GM23338 (cell line): ENCODE measurements around the gene RAP1GAP.

ENCODE experiments used
- CREB1 ChIP-seq: fragments of 250-450 bp; sonication (Bioruptor Pico); IDR thresholded peaks from 2 replicates; pipeline ENCODE4 v1.5.0; 2020; ENCODE audit warnings: low read depth, mild to moderate bottlenecking, moderate library complexity
- EZH2 ChIP-seq: fragments of 200-600 bp; sonication (generic); IDR thresholded peaks from one replicate; pipeline ENCODE4 v1.8.0; 2017; ENCODE audit warnings: antibody characterized with exemption, mild to moderate bottlenecking, low read depth; ENCODE audit not compliant: unreplicated experiment
- JUNB ChIP-seq: IDR thresholded peaks from one replicate; pipeline ENCODE4 v1.6.1; 2016; ENCODE audit warnings: antibody characterized with exemption; ENCODE audit not compliant: unreplicated experiment
- POLR2AphosphoS5 ChIP-seq: IDR thresholded peaks from 2 replicates; pipeline ENCODE4 v1.6.1; 2016; ENCODE audit warnings: antibody characterized with exemption, low read depth
- ZNF331 ChIP-seq: fragments of 250-450 bp; sonication (Bioruptor Pico); IDR thresholded peaks from 2 replicates; pipeline ENCODE4 v1.5.0; 2020; ENCODE audit warnings: low read depth, mild to moderate bottlenecking, moderate library complexity
- TF ChIP-seq, protein P1 (sequence below), 2 experiments: fragments of 200-600 bp in 1 of 2; sonication (generic) in 1 of 2; conservative IDR thresholded peaks; 2 replicates each; pipeline versions ENCODE4 v1.5.1 to v1.6.1; 2016 to 2017; ENCODE audit warnings: antibody characterized with exemption in 2 of 2, low read depth in 2 of 2, mild to moderate bottlenecking in 2 of 2, moderate library complexity in 1 of 2
- TF ChIP-seq, protein P2 (sequence below): IDR thresholded peaks from 2 replicates; pipeline ENCODE4 v1.6.1; 2016; ENCODE audit warnings: antibody characterized with exemption
- TF ChIP-seq, protein P3 (sequence below): IDR thresholded peaks from one replicate; pipeline ENCODE4 v1.6.1; 2018; ENCODE audit warnings: antibody characterized with exemption; ENCODE audit not compliant: unreplicated experiment

DNA sequence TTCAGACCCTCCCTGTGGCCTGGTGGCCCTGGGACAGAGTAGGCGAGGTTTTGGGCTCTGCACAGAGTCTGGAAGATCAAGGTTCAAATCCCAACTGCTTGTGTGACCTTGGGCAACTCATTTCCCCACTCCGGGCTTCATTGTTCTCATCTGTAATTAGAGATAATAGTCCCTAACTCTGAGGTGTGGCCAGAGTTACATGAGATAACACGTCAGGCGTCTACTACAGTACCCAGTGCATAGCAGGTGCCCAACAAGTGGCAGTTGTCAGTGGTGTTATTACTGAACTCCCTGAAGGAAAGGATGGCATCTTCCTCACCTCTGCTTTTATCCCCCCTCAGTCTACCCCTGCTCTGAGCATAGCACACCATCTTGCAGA, 20.8 kb downstream of the RAP1GAP start:
- TF ChIP-seq, protein P1, sequence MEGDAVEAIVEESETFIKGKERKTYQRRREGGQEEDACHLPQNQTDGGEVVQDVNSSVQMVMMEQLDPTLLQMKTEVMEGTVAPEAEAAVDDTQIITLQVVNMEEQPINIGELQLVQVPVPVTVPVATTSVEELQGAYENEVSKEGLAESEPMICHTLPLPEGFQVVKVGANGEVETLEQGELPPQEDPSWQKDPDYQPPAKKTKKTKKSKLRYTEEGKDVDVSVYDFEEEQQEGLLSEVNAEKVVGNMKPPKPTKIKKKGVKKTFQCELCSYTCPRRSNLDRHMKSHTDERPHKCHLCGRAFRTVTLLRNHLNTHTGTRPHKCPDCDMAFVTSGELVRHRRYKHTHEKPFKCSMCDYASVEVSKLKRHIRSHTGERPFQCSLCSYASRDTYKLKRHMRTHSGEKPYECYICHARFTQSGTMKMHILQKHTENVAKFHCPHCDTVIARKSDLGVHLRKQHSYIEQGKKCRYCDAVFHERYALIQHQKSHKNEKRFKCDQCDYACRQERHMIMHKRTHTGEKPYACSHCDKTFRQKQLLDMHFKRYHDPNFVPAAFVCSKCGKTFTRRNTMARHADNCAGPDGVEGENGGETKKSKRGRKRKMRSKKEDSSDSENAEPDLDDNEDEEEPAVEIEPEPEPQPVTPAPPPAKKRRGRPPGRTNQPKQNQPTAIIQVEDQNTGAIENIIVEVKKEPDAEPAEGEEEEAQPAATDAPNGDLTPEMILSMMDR (conservative IDR thresholded peaks at IDR 0.05; ENCODE audit: low read depth in 2 of 2) = no peak
- TF ChIP-seq ZNF331 (no peak), EZH2 (no peak), CREB1 (CRISPR knock-in tag) (no peak), POLR2AphosphoS5 (no peak), JUNB (no peak)
- TF ChIP-seq, protein P2, sequence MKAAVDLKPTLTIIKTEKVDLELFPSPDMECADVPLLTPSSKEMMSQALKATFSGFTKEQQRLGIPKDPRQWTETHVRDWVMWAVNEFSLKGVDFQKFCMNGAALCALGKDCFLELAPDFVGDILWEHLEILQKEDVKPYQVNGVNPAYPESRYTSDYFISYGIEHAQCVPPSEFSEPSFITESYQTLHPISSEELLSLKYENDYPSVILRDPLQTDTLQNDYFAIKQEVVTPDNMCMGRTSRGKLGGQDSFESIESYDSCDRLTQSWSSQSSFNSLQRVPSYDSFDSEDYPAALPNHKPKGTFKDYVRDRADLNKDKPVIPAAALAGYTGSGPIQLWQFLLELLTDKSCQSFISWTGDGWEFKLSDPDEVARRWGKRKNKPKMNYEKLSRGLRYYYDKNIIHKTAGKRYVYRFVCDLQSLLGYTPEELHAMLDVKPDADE = no peak
- TF ChIP-seq, protein P3, sequence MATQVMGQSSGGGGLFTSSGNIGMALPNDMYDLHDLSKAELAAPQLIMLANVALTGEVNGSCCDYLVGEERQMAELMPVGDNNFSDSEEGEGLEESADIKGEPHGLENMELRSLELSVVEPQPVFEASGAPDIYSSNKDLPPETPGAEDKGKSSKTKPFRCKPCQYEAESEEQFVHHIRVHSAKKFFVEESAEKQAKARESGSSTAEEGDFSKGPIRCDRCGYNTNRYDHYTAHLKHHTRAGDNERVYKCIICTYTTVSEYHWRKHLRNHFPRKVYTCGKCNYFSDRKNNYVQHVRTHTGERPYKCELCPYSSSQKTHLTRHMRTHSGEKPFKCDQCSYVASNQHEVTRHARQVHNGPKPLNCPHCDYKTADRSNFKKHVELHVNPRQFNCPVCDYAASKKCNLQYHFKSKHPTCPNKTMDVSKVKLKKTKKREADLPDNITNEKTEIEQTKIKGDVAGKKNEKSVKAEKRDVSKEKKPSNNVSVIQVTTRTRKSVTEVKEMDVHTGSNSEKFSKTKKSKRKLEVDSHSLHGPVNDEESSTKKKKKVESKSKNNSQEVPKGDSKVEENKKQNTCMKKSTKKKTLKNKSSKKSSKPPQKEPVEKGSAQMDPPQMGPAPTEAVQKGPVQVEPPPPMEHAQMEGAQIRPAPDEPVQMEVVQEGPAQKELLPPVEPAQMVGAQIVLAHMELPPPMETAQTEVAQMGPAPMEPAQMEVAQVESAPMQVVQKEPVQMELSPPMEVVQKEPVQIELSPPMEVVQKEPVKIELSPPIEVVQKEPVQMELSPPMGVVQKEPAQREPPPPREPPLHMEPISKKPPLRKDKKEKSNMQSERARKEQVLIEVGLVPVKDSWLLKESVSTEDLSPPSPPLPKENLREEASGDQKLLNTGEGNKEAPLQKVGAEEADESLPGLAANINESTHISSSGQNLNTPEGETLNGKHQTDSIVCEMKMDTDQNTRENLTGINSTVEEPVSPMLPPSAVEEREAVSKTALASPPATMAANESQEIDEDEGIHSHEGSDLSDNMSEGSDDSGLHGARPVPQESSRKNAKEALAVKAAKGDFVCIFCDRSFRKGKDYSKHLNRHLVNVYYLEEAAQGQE = no peak
